Measurements from ENCODE around the gene DISP3.

GRCh38 chr1:11493972-11494655 lies 15.2 kb downstream of the DISP3 start:
- TF ChIP-seq GATA2 (IDR thresholded peaks at IDR 0.05; ENCODE audit: low read depth, low read length) (no peak), GATA3 (IDR thresholded peaks at IDR 0.05; ENCODE audit: low read depth, low read length) (no peak)

Measured in SH-SY5Y (cell line).